ENCODE measurements around the gene PYCR2. TPM values are rescaled to one million over a fixed set of nuclear protein-coding genes. Genes with fewer than 3 reads are reported as not detected.

Gene PYCR2
- total and polyA plus RNA-seq, 2 of the 8 experiments (the other 6 are each of a cell fraction or from before 2014, with no cell fraction given) = 79.3 to 84.6 TPM

DNA sequence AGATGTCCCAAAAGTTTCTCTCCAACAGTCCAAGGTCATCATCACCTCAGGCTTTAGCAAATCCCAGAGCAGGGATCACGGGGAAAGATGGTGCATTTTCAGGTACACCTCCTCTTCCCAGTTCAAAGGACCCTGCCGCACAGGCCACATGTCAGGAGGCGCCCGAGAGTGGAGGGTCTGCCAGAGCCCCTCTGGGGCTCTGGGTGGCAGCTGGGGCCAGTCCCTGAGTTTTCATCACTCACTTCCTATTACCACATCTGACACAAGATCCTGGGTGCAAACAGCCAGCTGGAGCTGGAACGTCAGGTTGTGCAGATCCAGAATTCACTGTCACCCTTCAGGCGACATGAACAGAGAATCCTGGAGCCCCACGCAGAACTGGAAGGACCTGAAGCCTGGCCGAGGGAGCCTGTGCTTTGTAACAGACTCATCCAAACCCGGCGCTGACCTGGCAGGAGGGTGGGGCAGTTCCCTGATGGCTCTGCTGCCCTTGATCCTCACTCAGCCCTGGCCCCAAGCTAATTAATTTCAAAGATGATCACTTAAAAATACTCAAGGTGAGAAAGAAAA, 50.7 kb downstream of the PYCR2 start (continued):
- TF ChIP-seq, protein P1, sequence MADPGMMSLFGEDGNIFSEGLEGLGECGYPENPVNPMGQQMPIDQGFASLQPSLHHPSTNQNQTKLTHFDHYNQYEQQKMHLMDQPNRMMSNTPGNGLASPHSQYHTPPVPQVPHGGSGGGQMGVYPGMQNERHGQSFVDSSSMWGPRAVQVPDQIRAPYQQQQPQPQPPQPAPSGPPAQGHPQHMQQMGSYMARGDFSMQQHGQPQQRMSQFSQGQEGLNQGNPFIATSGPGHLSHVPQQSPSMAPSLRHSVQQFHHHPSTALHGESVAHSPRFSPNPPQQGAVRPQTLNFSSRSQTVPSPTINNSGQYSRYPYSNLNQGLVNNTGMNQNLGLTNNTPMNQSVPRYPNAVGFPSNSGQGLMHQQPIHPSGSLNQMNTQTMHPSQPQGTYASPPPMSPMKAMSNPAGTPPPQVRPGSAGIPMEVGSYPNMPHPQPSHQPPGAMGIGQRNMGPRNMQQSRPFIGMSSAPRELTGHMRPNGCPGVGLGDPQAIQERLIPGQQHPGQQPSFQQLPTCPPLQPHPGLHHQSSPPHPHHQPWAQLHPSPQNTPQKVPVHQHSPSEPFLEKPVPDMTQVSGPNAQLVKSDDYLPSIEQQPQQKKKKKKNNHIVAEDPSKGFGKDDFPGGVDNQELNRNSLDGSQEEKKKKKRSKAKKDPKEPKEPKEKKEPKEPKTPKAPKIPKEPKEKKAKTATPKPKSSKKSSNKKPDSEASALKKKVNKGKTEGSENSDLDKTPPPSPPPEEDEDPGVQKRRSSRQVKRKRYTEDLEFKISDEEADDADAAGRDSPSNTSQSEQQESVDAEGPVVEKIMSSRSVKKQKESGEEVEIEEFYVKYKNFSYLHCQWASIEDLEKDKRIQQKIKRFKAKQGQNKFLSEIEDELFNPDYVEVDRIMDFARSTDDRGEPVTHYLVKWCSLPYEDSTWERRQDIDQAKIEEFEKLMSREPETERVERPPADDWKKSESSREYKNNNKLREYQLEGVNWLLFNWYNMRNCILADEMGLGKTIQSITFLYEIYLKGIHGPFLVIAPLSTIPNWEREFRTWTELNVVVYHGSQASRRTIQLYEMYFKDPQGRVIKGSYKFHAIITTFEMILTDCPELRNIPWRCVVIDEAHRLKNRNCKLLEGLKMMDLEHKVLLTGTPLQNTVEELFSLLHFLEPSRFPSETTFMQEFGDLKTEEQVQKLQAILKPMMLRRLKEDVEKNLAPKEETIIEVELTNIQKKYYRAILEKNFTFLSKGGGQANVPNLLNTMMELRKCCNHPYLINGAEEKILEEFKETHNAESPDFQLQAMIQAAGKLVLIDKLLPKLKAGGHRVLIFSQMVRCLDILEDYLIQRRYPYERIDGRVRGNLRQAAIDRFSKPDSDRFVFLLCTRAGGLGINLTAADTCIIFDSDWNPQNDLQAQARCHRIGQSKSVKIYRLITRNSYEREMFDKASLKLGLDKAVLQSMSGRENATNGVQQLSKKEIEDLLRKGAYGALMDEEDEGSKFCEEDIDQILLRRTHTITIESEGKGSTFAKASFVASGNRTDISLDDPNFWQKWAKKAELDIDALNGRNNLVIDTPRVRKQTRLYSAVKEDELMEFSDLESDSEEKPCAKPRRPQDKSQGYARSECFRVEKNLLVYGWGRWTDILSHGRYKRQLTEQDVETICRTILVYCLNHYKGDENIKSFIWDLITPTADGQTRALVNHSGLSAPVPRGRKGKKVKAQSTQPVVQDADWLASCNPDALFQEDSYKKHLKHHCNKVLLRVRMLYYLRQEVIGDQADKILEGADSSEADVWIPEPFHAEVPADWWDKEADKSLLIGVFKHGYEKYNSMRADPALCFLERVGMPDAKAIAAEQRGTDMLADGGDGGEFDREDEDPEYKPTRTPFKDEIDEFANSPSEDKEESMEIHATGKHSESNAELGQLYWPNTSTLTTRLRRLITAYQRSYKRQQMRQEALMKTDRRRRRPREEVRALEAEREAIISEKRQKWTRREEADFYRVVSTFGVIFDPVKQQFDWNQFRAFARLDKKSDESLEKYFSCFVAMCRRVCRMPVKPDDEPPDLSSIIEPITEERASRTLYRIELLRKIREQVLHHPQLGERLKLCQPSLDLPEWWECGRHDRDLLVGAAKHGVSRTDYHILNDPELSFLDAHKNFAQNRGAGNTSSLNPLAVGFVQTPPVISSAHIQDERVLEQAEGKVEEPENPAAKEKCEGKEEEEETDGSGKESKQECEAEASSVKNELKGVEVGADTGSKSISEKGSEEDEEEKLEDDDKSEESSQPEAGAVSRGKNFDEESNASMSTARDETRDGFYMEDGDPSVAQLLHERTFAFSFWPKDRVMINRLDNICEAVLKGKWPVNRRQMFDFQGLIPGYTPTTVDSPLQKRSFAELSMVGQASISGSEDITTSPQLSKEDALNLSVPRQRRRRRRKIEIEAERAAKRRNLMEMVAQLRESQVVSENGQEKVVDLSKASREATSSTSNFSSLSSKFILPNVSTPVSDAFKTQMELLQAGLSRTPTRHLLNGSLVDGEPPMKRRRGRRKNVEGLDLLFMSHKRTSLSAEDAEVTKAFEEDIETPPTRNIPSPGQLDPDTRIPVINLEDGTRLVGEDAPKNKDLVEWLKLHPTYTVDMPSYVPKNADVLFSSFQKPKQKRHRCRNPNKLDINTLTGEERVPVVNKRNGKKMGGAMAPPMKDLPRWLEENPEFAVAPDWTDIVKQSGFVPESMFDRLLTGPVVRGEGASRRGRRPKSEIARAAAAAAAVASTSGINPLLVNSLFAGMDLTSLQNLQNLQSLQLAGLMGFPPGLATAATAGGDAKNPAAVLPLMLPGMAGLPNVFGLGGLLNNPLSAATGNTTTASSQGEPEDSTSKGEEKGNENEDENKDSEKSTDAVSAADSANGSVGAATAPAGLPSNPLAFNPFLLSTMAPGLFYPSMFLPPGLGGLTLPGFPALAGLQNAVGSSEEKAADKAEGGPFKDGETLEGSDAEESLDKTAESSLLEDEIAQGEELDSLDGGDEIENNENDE (IDR thresholded peaks at IDR 0.05; ENCODE audit: insufficient replicate concordance, low read length) = no peak
- TF ChIP-seq RXRA (IDR thresholded peaks at IDR 0.05; ENCODE audit: insufficient read depth, low read depth, low read length) (no peak), SUZ12 (IDR thresholded peaks at IDR 0.05; ENCODE audit: low read length) (no peak), SP2 (IDR thresholded peaks at IDR 0.05; ENCODE audit: low read length) (no peak), EGR1 (IDR thresholded peaks at IDR 0.05; ENCODE audit: borderline replicate concordance, low read depth, low read length) (no peak), RBBP5 (IDR thresholded peaks at IDR 0.05; ENCODE audit: borderline replicate concordance, low read depth, low read length) (no peak), SAP30 (IDR thresholded peaks at IDR 0.05; ENCODE audit: insufficient read depth, insufficient replicate concordance, low read length) (no peak), POLR2AphosphoS5 (IDR thresholded peaks at IDR 0.05; ENCODE audit: low read depth, low read length) (no peak), YY1 (IDR thresholded peaks at IDR 0.05; ENCODE audit: low read depth, low read length) (no peak), RFX5 (IDR thresholded peaks at IDR 0.05; ENCODE audit: borderline replicate concordance, low read depth, low read length) (no peak), NANOG (IDR thresholded peaks at IDR 0.05; ENCODE audit: insufficient read depth, low read depth, low read length, poor library complexity, severe bottlenecking) (no peak)
